Stimulated activated CD4-positive, alpha-beta T cell treated with anti-CD3 and anti-CD28 coated beads, Interleukin-15, amount 100 ng/mL, for 24 hours (primary cell): ENCODE data around the gene SULT6B1.
A peak's percentile ranks its signal among the peaks of the same experiment; 100 is the strongest.
"Not testable (repeated sequence)": the region's sequence is repeated elsewhere in the genome, so short reads cannot be mapped to it uniquely, and the experiment has no call there.

Experiments used
- DNase-seq: peaks from one replicate; pipeline ENCODE4 v3.0.0-alpha.2; 2020

Gene SULT6B1

GRCh38 chr2:37195862-37196319 lies 7.4 kb upstream of the SULT6B1 start:
- DNase-seq: not testable (repeated sequence)

- no peak for DNase-seq
These were observed 4.1 kb upstream of the SULT6B1 start for GRCh38 chr2:37192551-37192950.

GRCh38 chr2:37191747-37192146 lies 3.3 kb upstream of the SULT6B1 start:
- no peak for DNase-seq

GRCh38 chr2:37191253-37191652 lies 2.8 kb upstream of the SULT6B1 start:
- DNase-seq: no peak

GRCh38 chr2:37190290-37190689 lies 1.8 kb upstream of the SULT6B1 start:
- DNase-seq: no peak

- no peak for DNase-seq
These were observed 1.1 kb upstream of the SULT6B1 start for GRCh38 chr2:37189452-37190153.

- no peak for DNase-seq
These were observed 6.5 kb downstream of the SULT6B1 start for GRCh38 chr2:37181726-37182684.

DNA sequence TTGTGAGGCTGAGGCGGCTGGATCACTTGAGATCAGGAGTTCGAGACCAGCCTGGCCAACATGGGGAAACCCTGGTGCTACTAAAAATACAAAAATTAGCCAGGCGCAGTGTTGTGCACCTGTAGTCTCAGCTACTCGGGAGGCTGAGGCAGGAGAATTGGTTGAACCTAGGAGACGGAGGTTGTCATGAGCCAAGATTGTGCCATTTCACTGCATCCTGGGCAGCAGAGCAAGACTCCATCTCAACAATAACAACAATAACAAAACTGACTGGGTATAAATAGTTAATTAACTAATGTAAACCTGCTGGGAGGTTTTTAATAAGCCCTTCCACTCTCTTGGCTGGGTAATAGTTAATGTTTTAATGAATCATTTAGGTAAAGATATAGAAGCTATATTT lies 7.8 kb downstream of the SULT6B1 start:
- no peak for DNase-seq

DNA sequence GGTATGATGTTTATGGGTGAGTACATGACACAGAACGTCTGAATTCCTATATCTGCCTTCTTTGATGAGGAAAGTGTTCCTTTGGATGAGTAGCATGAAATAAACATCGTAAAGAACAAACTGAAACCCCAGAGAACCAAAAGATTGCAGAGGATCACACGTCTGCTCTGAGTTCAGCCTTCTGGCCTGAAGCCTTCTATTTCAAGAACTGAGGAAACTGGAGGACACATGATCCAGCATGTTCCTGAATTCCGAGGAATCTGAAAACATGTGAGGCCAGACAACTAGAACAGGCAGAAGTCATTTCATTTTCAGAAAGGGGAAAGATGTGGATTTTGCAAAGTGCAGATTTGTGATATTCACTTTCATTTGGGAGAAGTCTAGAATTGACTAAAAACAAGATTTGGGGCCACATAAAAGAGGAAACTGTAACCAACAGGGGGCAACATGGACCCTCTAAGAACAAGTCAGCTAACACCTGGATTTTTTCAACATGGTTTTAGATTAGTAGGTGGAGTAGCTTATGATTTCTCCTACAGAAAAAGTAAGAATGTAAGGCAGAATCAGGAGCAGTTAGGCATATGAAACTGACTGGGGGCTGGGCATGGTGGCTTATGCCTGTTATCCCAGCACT lies 8.3 kb downstream of the SULT6B1 start:
- no peak for DNase-seq

DNA sequence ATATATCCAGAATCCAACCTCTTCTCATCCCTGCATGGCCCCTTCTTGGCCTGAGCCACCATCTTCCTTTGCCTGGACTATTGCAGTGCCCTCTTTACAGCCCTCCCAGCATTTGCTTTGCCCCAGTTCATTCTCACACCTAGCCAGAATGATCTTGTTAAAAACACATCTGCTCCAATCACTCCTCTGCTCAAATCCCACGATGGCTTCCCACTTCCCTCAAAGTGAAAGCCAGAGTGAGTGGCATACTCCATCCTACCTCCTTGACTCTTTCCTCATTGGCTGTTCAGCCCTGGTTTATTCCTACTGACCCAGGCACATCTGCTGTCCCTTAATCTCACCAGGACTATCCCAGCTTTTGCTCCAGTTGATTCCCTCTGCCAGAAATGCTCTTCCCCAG lies 14.7 kb downstream of the SULT6B1 start:
- no peak for DNase-seq

DNA sequence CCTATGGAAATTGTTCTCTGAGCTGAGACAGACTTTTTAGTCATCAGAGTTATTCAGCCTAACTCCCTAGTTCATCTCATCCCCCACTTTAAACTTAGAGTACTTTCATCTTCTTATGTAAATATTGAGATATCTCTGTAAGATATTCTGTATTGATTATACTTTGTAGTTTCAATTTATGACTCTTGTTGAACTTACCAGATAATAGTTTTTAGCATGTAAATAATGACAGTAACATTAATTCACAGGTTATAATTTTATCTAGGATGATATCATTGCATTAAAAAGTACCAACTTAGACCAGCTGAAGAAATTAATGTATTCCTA lies 16.9 kb downstream of the SULT6B1 start:
- no peak for DNase-seq

- DNase-seq: peak; percentile 34
These were observed 20.1 kb downstream of the SULT6B1 start for GRCh38 chr2:37168217-37168981.

- DNase-seq: no peak
These were observed 20.8 kb downstream of the SULT6B1 start for GRCh38 chr2:37167636-37168180.

GRCh38 chr2:37164757-37165156 lies 23.7 kb downstream of the SULT6B1 start:
- DNase-seq: no peak

DNA sequence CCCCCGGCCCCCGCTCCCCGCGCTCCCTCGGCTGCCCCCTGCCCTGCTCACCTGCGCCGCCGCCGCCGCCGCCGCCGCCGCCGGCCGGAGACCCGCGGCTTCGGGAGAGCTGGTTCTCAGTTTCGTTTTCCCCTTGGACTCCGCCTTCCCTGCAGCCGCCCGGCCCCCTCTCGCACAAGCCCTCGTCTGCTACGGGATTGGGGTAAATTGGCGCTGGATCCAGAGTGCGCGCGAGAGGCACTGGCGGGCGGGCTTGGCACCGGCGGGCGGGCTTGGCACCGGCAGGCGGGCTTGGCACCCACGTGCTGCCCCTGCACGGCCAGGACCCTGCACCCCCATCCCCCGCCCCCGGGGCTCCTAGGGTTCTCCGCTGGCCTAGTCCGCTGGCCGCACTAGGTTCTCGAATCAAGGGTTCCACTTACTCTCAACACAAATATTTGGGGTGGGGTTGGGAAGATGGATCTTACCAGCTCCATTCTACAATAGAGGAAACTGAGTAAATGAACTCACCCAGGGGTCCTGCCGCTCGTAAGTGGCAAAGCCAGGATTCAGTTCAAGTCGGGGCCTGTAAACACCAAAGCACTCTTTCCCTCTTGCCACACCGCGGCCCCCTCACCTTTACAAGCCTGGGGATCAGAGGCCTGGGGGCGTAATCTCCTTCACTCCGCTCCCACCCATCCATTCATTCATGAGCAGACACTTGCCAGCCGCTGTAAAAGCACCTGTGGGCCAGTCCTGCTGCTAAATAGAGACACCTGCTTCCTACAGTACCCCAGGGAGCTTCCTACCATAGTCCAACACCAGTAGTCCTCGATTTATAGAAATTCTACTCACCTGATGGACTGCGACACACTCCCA lies 31.4 kb downstream of the SULT6B1 start, which contains the start of gene EIF2AK2:
Gene EIF2AK2 (minus strand): TSS at position 124 of the 858 bp plus-strand sequence. CDS start 9,174 bp downstream, outside the sequence.
- DNase-seq: peak; percentile 87

DNA sequence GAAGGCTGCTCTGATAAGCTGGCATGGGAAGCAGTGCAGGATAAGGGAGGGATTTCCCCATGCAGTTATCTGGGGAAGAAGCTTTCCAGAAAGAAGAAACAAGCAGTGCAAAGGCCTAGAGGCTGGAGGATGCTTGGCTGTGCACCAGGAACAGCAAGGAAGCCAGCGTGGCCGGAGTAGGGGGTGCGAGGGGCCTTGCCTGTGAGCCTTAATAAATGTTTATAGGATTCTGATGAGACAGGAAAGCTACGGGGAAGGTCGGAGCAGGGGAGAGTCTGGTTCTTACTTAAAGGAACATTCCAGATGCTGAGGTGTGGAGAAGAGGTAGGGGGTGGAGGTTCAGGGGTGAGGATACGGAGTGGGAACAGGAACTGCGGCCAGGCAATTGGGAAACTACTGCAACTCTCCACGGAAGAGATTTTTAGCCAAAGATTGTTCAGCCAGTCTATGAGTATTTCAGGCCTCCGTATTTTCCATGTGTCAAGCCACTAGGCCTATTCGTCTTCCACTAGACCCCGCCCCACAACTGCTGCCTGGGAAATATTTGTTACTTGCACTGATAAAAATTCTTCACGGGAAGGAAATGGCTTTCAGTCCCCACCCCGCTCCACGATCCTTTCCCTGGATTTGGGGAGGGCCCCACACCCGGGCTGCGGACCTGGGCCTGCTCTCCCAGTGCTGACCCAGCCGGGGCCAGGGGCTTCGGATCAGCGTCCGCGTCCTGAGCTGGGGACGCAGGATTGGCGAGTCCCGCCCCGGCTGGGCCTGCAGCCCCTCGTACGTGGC lies 32.2 kb downstream of the SULT6B1 start:
- DNase-seq: peak; percentile 59

GRCh38 chr2:37154785-37155184 lies 33.7 kb downstream of the SULT6B1 start:
- no peak for DNase-seq

GRCh38 chr2:37153224-37153623 lies 35.2 kb downstream of the SULT6B1 start:
- no peak for DNase-seq

GRCh38 chr2:37149626-37150322 lies 38.7 kb downstream of the SULT6B1 start:
- no peak for DNase-seq

GRCh38 chr2:37148325-37148724 lies 40.1 kb downstream of the SULT6B1 start:
- no peak for DNase-seq
